Liver (tissue), 9 donors: ENCODE results near the gene GLIPR1. TPM values are rescaled to one million over a fixed set of nuclear protein-coding genes. Genes with fewer than 3 reads are reported as not detected.

Experiments
- DNase-seq: peaks from one replicate; pipeline ENCODE4 v3.0.0-alpha.2; 2017; ENCODE audit warnings: low spot score
- H3K27ac ChIP-seq, 2 donors: one replicate each; pipeline ENCODE4 v1.7.0; 2013; ENCODE audit warnings: inconsistent platforms in 2 of 2, low read length in 2 of 2, control low read depth in 1 of 2, low read depth in 1 of 2, mild to moderate bottlenecking in 1 of 2
- H3K27me3 ChIP-seq, 4 donors: one replicate each; pipeline versions ENCODE4 v1.6.1 to v1.7.0; 2013; ENCODE audit warnings: low read length in 3 of 4, inconsistent platforms in 1 of 4, mild to moderate bottlenecking in 1 of 4, moderate library complexity in 1 of 4; ENCODE audit not compliant: control insufficient read depth in 4 of 4, insufficient read depth in 4 of 4
- H3K36me3 ChIP-seq, 4 donors: one replicate each; pipeline versions ENCODE4 v1.6.1 to v1.7.0; 2013; ENCODE audit warnings: low read length in 3 of 4, mild to moderate bottlenecking in 3 of 4, low read depth in 1 of 4, moderate library complexity in 1 of 4; ENCODE audit not compliant: control insufficient read depth in 4 of 4, insufficient read depth in 3 of 4
- H3K4me1 ChIP-seq, 4 donors: one replicate each; pipeline versions ENCODE4 v1.6.1 to v1.7.0; 2013; ENCODE audit warnings: low read length in 3 of 4, mild to moderate bottlenecking in 3 of 4, moderate library complexity in 1 of 4; ENCODE audit not compliant: control insufficient read depth in 4 of 4, insufficient read depth in 4 of 4
- H3K4me3 ChIP-seq, 3 donors: one replicate each; pipeline versions ENCODE4 v1.6.1 to v1.7.0; 2013; ENCODE audit warnings: low read length in 3 of 3, control low read depth in 1 of 3, low read depth in 1 of 3, mild to moderate bottlenecking in 1 of 3
- H3K9ac ChIP-seq, 2 donors: one replicate each; pipeline ENCODE4 v1.7.0; 2013; ENCODE audit warnings: low read length in 2 of 2, mild to moderate bottlenecking in 2 of 2, moderate library complexity in 2 of 2, control low read depth in 1 of 2, low read depth in 1 of 2
- H3K9me3 ChIP-seq, 4 donors: one replicate each; pipeline versions ENCODE4 v1.6.1 to v1.7.0; 2013; ENCODE audit warnings: low read length in 3 of 4; ENCODE audit not compliant: control insufficient read depth in 4 of 4
- ATF3 ChIP-seq: IDR thresholded peaks from 2 replicates; pipeline ENCODE4 v1.6.1; 2016; ENCODE audit warnings: antibody characterized with exemption
- CTCF ChIP-seq: fragments of 150-350 bp; IDR thresholded peaks from 2 replicates; pipeline ENCODE4 v1.5.1; 2017; ENCODE audit warnings: improper control_type of control experiment, low read depth, low read length; ENCODE audit not compliant: missing input control
- EGR1 ChIP-seq, 2 donors: IDR thresholded peaks; 2 replicates each; pipeline ENCODE4 v1.6.1; 2016 to 2018; ENCODE audit warnings: antibody characterized with exemption in 2 of 2, low read depth in 2 of 2
- FOXA2 ChIP-seq: IDR thresholded peaks from 2 replicates; pipeline ENCODE4 v1.6.1; 2016; ENCODE audit warnings: antibody characterized with exemption
- HNF4G ChIP-seq: IDR thresholded peaks from 2 replicates; pipeline ENCODE4 v1.6.1; 2016; ENCODE audit warnings: antibody characterized with exemption
- JUND ChIP-seq, 2 donors: IDR thresholded peaks; 2 replicates each; pipeline ENCODE4 v1.6.1; 2016; ENCODE audit warnings: antibody characterized with exemption in 2 of 2
- MAX ChIP-seq: IDR thresholded peaks from 2 replicates; pipeline ENCODE4 v1.6.1; 2016; ENCODE audit warnings: antibody characterized with exemption
- NR2F2 ChIP-seq: IDR thresholded peaks from 2 replicates; pipeline ENCODE4 v1.6.1; 2016; ENCODE audit warnings: antibody characterized with exemption
- REST ChIP-seq: IDR thresholded peaks from 2 replicates; pipeline ENCODE4 v1.6.1; 2016; ENCODE audit warnings: antibody characterized with exemption, mild to moderate bottlenecking
- RXRA ChIP-seq, 2 donors: IDR thresholded peaks; 2 replicates each; pipeline ENCODE4 v1.6.1; 2017 to 2018; ENCODE audit warnings: antibody characterized with exemption in 2 of 2, mild to moderate bottlenecking in 1 of 2
- TAF1 ChIP-seq: conservative IDR thresholded peaks from 2 replicates; pipeline ENCODE4 v1.6.1; 2016; ENCODE audit warnings: antibody characterized with exemption, mild to moderate bottlenecking
- YY1 ChIP-seq: IDR thresholded peaks from 2 replicates; pipeline ENCODE4 v1.6.1; 2016; ENCODE audit warnings: antibody characterized with exemption, mild to moderate bottlenecking
- ZBTB33 ChIP-seq: IDR thresholded peaks from 2 replicates; pipeline ENCODE4 v1.6.1; 2016; ENCODE audit warnings: antibody characterized with exemption
- WGBS: extraction: QIAGEN DNeasy Blood & Tissue Kit; methylation state at CpG from one replicate; pipeline ENCODE4 v1.1.7; 2013; 5-methylcytosine and 5-hydroxymethylcytosine counted together
- polyA plus RNA-seq, 2 donors: library from polyadenylated mRNA; stranded (reverse) in 1 of 2; unstranded in 1 of 2; fragments of 200-250 nt in 1 of 2; fragments of >200 nt in 1 of 2; fragmentation: Nextera tagmentation in 1 of 2; extraction: Ambion mirVana in 1 of 2; gene quantifications; one replicate each; pipeline versions ENCODE4 v1.2.1 to v1.2.3, GENCODE V29; 2013 to 2015
- total RNA-seq, 2 donors: library from RNA; depleted of rRNA; stranded (reverse); fragments of >200 nt; gene quantifications; one replicate each; pipeline ENCODE4 v1.2.3, GENCODE V29; 2014
- donor health status: healthy.
- donor health status: healthy.
- donor health status: healthy.
- donor health status: healthy.
- donor health status: healthy.

Gene GLIPR1
- total and polyA plus RNA-seq, 4 donors, result 3.0 to 8.2 (median 4.7) TPM

- H3K27ac ChIP-seq, result no peak overlapping the region
- no peaks in the 10 kb centered on the region for H3K36me3 ChIP-seq
- no peaks in the 10 kb centered on the region for H3K9me3 ChIP-seq
- no peaks in the 10 kb centered on the region for H3K4me1 ChIP-seq
- H3K9ac ChIP-seq, result no peak overlapping the region
- no peak for DNase-seq
- 65% methylated on average over 2 of the region's 2 CpGs for WGBS
- no peaks in the 10 kb centered on the region for H3K27me3 ChIP-seq
- H3K4me3 ChIP-seq, result no peak overlapping the region
- TF ChIP-seq MAX, result no peak
Observed at GRCh38 chr12:75474116-75474515, 6.4 kb upstream of the GLIPR1 start.

- WGBS, result 93% methylated on average over 1 of the region's 1 CpG
- Histone ChIP-seq H3K27ac (no peak overlapping the region), H3K27me3 (no peaks in the 10 kb centered on the region), H3K4me1 (peaks cover 0 to 7% (median 0%) of the 10 kb centered on the region in 4 donors), H3K4me3 (no peak overlapping the region), H3K36me3 (no peaks in the 10 kb centered on the region), H3K9me3 (no peaks in the 10 kb centered on the region), H3K9ac (no peak overlapping the region)
- TF ChIP-seq EGR1 (IDR thresholded peaks at IDR 0.05; ENCODE audit: low read depth in 2 of 2), result no peak
- no peak for TF ChIP-seq ZBTB33
- no peak for TF ChIP-seq YY1
- TF ChIP-seq RXRA (IDR thresholded peaks at IDR 0.05), result no peak
- no peak for TF ChIP-seq HNF4G
- no peak for TF ChIP-seq ATF3
- TF ChIP-seq CTCF, result no peak
- no peak for TF ChIP-seq NR2F2
- TF ChIP-seq FOXA2, result no peak
- TF ChIP-seq REST, result no peak
- no peak for TF ChIP-seq TAF1
- no peak for TF ChIP-seq JUND (IDR thresholded peaks at IDR 0.05)
- no peak for DNase-seq
Observed at GRCh38 chr12:75476071-75476470, 4.5 kb upstream of the GLIPR1 start.
